Activated naive CD4-positive, alpha-beta T cell treated with anti-CD3 and anti-CD28 coated beads, Interleukin-2, amount 50 U/mL, for 24 hours (primary cell): ENCODE measurements around the gene ALG11.
"Not testable (repeated sequence)": the region's sequence is repeated elsewhere in the genome, so short reads cannot be mapped to it uniquely, and the experiment has no call there.

ENCODE experiments used
- H3K27ac Mint-ChIP-seq: one replicate; pipeline ENCODE4 v1.8.0; 2021; ENCODE audit warnings: mild to moderate bottlenecking, mixed read lengths
- H3K27me3 Mint-ChIP-seq: one replicate; pipeline ENCODE4 v1.8.0; 2021; ENCODE audit warnings: mixed read lengths
- H3K36me3 Mint-ChIP-seq: one replicate; pipeline ENCODE4 v1.8.0; 2021; ENCODE audit warnings: mixed read lengths
- H3K4me1 Mint-ChIP-seq: one replicate; pipeline ENCODE4 v1.8.0; 2021; ENCODE audit warnings: mixed read lengths
- H3K4me3 Mint-ChIP-seq: one replicate; pipeline ENCODE4 v1.8.0; 2021; ENCODE audit warnings: mild to moderate bottlenecking, mixed read lengths
- H3K9me3 Mint-ChIP-seq: one replicate; pipeline ENCODE4 v1.8.0; 2021; ENCODE audit warnings: mixed read lengths

The ALG11 gene

GRCh38 chr13:52036037-52036436 lies 23.8 kb downstream of the ALG11 start:
- peaks cover 5% of the 10 kb centered on the region for H3K9me3 Mint-ChIP-seq
- H3K27ac Mint-ChIP-seq, result no peak overlapping the region
- H3K36me3 Mint-ChIP-seq, result peaks cover 13% of the 10 kb centered on the region
- peaks cover 4% of the 10 kb centered on the region for H3K4me1 Mint-ChIP-seq
- H3K4me3 Mint-ChIP-seq, result no peak overlapping the region
- H3K27me3 Mint-ChIP-seq, result no peaks in the 10 kb centered on the region

GRCh38 chr13:52043675-52044074 lies 31.5 kb downstream of the ALG11 start:
- H3K4me3 Mint-ChIP-seq, result no peak overlapping the region
- H3K27me3 Mint-ChIP-seq, result peaks cover 1% of the 10 kb centered on the region
- H3K27ac Mint-ChIP-seq, result no peak overlapping the region
- no peaks in the 10 kb centered on the region for H3K4me1 Mint-ChIP-seq
- H3K9me3 Mint-ChIP-seq, result peaks cover 20% of the 10 kb centered on the region
- peaks cover 24% of the 10 kb centered on the region for H3K36me3 Mint-ChIP-seq

DNA sequence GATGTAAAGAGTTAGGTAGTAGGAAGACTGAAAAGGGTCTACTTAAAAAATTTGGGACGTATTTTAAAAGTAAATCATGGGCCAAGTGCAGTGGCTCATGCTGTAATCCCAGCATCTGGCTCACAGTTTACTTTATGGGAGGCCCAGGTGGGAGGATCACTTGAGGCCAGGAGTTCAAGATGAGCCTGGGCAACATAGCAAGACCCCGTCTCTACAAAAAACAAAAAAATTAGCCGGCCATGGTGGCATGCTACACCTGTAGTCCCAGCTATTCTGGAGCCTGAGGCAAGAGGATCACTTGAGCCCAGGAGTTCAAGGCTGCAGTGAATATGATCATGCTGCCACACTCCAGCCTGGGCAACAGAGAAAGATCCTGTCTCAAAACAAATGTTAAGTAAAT lies 35.3 kb downstream of the ALG11 start:
- Mint-ChIP-seq H3K36me3 (peaks cover 18% of the 10 kb centered on the region), H3K27me3 (peaks cover 1% of the 10 kb centered on the region), H3K4me1 (no peaks in the 10 kb centered on the region), H3K9me3 (peaks cover 23% of the 10 kb centered on the region), H3K4me3 (no peak overlapping the region), H3K27ac (no peak overlapping the region)

DNA sequence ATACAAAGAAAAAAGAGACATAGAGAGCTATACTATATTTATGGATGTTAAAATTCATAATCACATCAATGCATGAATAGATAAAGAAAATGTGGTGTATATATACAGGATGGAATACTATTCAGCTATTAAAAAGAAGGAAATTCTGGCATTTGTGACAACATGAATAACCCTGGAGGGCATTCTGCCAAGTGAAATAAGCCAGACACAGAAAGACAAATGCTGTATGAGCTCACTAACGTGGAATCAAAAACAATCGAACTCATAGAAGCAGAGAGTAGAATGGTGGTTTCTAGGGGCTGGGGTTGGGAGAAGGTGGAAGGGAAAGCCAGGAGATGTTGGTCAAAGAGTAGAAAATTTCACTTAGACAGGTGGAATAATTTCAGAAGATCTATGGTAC lies 36.3 kb downstream of the ALG11 start:
- H3K36me3 Mint-ChIP-seq, result peaks cover 16% of the 10 kb centered on the region
- peaks cover 1% of the 10 kb centered on the region for H3K27me3 Mint-ChIP-seq
- no peaks in the 10 kb centered on the region for H3K4me1 Mint-ChIP-seq
- no peak overlapping the region for H3K27ac Mint-ChIP-seq
- H3K9me3 Mint-ChIP-seq, result peaks cover 23% of the 10 kb centered on the region
- no peak overlapping the region for H3K4me3 Mint-ChIP-seq

DNA sequence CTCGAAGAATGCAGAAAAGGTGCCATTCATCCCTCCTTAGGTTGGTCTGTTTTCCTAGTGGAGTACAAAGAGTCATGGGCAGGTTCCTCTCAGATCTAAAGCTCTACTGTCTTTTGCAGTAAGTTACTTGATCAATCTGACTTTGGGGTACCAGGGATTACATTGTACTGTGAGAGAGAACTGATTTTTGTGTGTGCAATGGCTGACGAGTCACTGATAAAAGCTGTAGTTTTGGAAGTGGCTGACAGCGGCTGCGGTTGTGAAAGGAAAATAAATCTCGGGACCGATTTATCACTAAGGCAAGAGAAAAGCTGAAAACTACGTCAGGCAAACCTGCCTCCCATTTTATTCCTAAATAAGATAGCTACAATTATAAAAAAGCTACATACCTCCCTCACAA lies 39.2 kb downstream of the ALG11 start:
- no peak overlapping the region for H3K27ac Mint-ChIP-seq
- H3K9me3 Mint-ChIP-seq, result peaks cover 14% of the 10 kb centered on the region
- H3K27me3 Mint-ChIP-seq, result peaks cover 1% of the 10 kb centered on the region
- H3K36me3 Mint-ChIP-seq, result peaks cover 11% of the 10 kb centered on the region
- H3K4me3 Mint-ChIP-seq, result no peak overlapping the region
- no peaks in the 10 kb centered on the region for H3K4me1 Mint-ChIP-seq

GRCh38 chr13:52053460-52053859 lies 41.3 kb downstream of the ALG11 start:
- Mint-ChIP-seq H3K4me3 (no peak overlapping the region), H3K9me3 (peaks cover 13% of the 10 kb centered on the region), H3K27me3 (no peaks in the 10 kb centered on the region), H3K27ac (no peak overlapping the region), H3K4me1 (no peaks in the 10 kb centered on the region), H3K36me3 (peaks cover 10% of the 10 kb centered on the region)

DNA sequence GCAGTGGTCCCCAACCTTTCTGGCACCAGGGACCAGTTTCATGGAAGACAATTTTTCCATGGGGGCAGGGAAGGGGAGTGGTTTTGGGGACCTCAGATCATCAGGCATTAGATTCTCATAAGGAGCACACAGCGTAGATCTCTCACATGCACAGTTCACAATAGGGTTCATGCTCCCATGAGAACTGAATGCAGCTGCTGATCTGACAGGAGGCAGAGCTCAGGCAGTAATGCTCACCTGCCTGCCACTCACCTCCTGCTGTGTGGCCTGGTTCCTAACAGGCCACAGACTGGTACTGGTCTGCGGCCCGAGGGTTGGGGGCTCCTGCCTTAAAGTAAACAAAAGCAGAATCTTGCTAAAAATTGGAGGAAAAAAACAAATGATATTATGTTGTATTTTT lies 48.9 kb downstream of the ALG11 start:
- H3K4me1 Mint-ChIP-seq, H3K27me3 Mint-ChIP-seq, H3K36me3 Mint-ChIP-seq, H3K9me3 Mint-ChIP-seq, H3K4me3 Mint-ChIP-seq, H3K27ac Mint-ChIP-seq: not testable (repeated sequence)

- no peaks in the 10 kb centered on the region for H3K36me3 Mint-ChIP-seq
- no peak overlapping the region for H3K27ac Mint-ChIP-seq
- H3K4me3 Mint-ChIP-seq, result no peak overlapping the region
- no peaks in the 10 kb centered on the region for H3K27me3 Mint-ChIP-seq
- peaks cover 5% of the 10 kb centered on the region for H3K9me3 Mint-ChIP-seq
- H3K4me1 Mint-ChIP-seq, result no peaks in the 10 kb centered on the region
Measured at GRCh38 chr13:52061587-52061986, 49.4 kb downstream of the ALG11 start.

GRCh38 chr13:52067237-52067636 lies 55.0 kb downstream of the ALG11 start:
- Mint-ChIP-seq H3K27ac (no peak overlapping the region), H3K4me1 (no peaks in the 10 kb centered on the region), H3K9me3 (peaks cover 9% of the 10 kb centered on the region), H3K36me3 (peaks cover 5% of the 10 kb centered on the region), H3K27me3 (peaks cover 8% of the 10 kb centered on the region), H3K4me3 (no peak overlapping the region)

DNA sequence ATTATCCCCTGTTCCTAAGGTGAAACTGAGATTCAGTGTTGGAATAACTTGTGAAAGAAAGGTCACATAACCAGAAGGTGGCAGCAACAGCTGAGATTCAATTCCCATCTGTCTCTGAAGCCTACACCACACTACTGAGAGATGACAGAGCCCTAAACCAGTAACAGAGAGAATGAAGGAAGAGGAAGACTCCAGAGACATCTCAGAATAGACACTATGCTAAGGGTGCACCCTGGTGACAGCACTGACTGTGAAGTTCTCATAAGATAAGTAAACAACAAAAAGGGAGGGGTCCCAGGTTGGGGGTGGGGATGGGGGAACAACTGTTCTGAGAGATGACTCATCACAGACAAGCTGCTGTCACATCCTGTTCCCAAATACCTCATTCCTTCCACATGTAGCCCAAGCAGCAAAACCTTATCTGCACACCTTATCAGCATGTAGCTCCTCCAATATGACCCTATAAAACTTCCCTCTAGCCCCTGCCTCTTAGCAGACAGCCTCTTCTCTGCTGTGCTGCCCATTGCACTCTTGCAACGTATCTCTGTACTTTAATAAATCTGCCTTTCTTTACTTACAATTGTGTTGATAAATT lies 58.8 kb downstream of the ALG11 start:
- H3K27me3 Mint-ChIP-seq, result peaks cover 14% of the 10 kb centered on the region
- H3K9me3 Mint-ChIP-seq, result peaks cover 9% of the 10 kb centered on the region
- no peak overlapping the region for H3K27ac Mint-ChIP-seq
- peaks cover 5% of the 10 kb centered on the region for H3K36me3 Mint-ChIP-seq
- no peak overlapping the region for H3K4me3 Mint-ChIP-seq
- no peaks in the 10 kb centered on the region for H3K4me1 Mint-ChIP-seq
